HL-60 (cell line): ENCODE results near the gene POC1B.

Experiments
- DNase-seq, 2 experiments: peaks; one replicate each; pipeline ENCODE4 v3.0.0-alpha.2; 2010 to 2020; ENCODE audit warnings: low read depth in 1 of 2, low spot score in 1 of 2
- H3K27ac ChIP-seq: fragments of 250-450 bp; sonication (Bioruptor Pico); replicated peaks from 2 replicates; pipeline ENCODE4 v1.5.1; 2020; ENCODE audit warnings: mild to moderate bottlenecking, moderate library complexity
- H3K27me3 ChIP-seq: fragments of 250-450 bp; sonication (Bioruptor Pico); 2 replicates; pipeline ENCODE4 v1.5.1; 2021; ENCODE audit warnings: mild to moderate bottlenecking, moderate library complexity; ENCODE audit not compliant: insufficient read depth, poor library complexity, severe bottlenecking
- H3K4me3 ChIP-seq: replicated peaks from 2 replicates; pipeline ENCODE4 v1.5.1; 2011; ENCODE audit warnings: mild to moderate bottlenecking, control low read depth, low read length; ENCODE audit not compliant: insufficient read depth
- CTCF ChIP-seq: IDR thresholded peaks from one replicate; pipeline ENCODE4 v1.5.1; 2011; ENCODE audit warnings: low read length, control low read depth, inconsistent platforms; ENCODE audit not compliant: insufficient read depth
- GABPA ChIP-seq: IDR thresholded peaks from 2 replicates; pipeline ENCODE4 v1.6.1; 2012; ENCODE audit warnings: low read depth
- POLR2AphosphoS5 ChIP-seq: IDR thresholded peaks from 2 replicates; pipeline ENCODE4 v1.6.1; 2012; ENCODE audit warnings: low read depth
- REST ChIP-seq: IDR thresholded peaks from 2 replicates; pipeline ENCODE4 v1.6.1; 2012; ENCODE audit warnings: low read depth; ENCODE audit not compliant: insufficient replicate concordance
- SPI1 ChIP-seq: IDR thresholded peaks from 2 replicates; pipeline ENCODE4 v1.6.1; 2012; ENCODE audit warnings: low read depth, mild to moderate bottlenecking, borderline replicate concordance

The POC1B gene

GRCh38 chr12:89405626-89406345 is 120.1 kb downstream of the POC1B start:
- DNase-seq, result no peak
- no peaks in the 10 kb centered on the region for H3K27me3 ChIP-seq
- H3K27ac ChIP-seq, result no peak overlapping the region
- TF ChIP-seq REST (no peak), POLR2AphosphoS5 (no peak), CTCF (no peak), GABPA (no peak), SPI1 (no peak)
- no peak overlapping the region for H3K4me3 ChIP-seq

- TF ChIP-seq REST, result no peak
- no peak for TF ChIP-seq GABPA
- no peak for TF ChIP-seq POLR2AphosphoS5
- TF ChIP-seq SPI1, result no peak
- TF ChIP-seq CTCF, result no peak
- Histone ChIP-seq H3K27ac (no peak overlapping the region), H3K27me3 (no peaks in the 10 kb centered on the region), H3K4me3 (no peak overlapping the region)
- DNase-seq, result no peak
These were observed 124.3 kb downstream of the POC1B start for GRCh38 chr12:89401433-89402058.

GRCh38 chr12:89400415-89400814 is 125.4 kb downstream of the POC1B start:
- no peak for DNase-seq
- TF ChIP-seq GABPA (no peak), POLR2AphosphoS5 (no peak), REST (no peak), CTCF (no peak), SPI1 (no peak)
- no peak overlapping the region for H3K27ac ChIP-seq
- H3K27me3 ChIP-seq, result no peaks in the 10 kb centered on the region
- H3K4me3 ChIP-seq, result no peak overlapping the region
